HG03045 (cell line): ENCODE results near the gene TNP1.

Experiments used
- ATAC-seq: cut with Tn5 transposase; IDR thresholded peaks from one replicate; pipeline ENCODE4 v1.9.1; 2021; ENCODE audit warnings: mild to moderate bottlenecking, moderate library complexity; ENCODE audit not compliant: unreplicated experiment

The TNP1 gene

DNA sequence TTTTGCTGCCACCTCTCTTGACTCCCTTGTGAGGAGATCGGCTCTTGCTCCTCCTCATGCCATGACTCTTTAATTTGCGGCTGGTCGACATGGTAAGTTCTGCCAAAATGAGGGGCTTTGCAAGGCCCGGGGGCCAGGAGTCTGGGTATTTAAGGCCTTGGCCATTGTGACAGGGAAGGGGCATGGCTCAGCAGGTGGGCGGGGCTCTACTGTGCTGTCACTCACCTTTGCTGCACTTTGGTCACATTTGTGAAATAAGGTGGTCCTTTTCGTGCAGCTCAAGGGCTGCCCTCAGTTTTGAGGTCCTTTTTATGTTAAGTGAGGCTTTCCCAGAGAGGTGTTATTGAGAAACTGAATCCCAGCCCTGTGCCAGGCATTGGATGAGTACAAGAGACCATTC, at the start of gene TNP1:
Gene TNP1 (minus strand): TSS at position 121 of the 400 bp plus-strand sequence. CDS start 30 bp downstream, at position 91.
- ATAC-seq: no peak

DNA sequence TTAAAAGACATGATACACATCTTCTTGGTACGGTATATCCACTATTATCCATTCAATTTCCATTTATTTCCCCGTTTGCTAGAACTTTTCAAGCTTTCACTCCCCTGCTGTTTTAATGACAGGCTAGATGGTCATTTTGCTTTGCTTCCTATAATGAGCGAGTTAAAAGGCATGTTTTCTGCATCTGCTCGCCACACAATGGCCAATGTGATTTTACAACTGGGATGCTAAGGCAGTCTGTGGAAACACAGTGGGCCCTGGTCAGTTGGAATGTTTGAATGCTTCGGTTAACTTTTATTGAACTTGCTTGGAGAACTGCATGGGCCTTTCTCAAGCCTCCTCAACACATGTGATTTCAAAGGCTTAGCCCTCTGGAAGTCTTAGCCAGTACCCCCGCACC, 48.4 kb upstream of the TNP1 start:
- ATAC-seq: no peak

GRCh38 chr2:216905649-216906329, 45.9 kb upstream of the TNP1 start:
- ATAC-seq: no peak

- no peak for ATAC-seq
Observed at GRCh38 chr2:216904974-216905373, 45.1 kb upstream of the TNP1 start.

GRCh38 chr2:216904554-216904953, 44.7 kb upstream of the TNP1 start:
- no peak for ATAC-seq

- no peak for ATAC-seq
Observed at GRCh38 chr2:216903470-216903869, 43.6 kb upstream of the TNP1 start.

GRCh38 chr2:216901273-216901672, 41.4 kb upstream of the TNP1 start:
- ATAC-seq: no peak

DNA sequence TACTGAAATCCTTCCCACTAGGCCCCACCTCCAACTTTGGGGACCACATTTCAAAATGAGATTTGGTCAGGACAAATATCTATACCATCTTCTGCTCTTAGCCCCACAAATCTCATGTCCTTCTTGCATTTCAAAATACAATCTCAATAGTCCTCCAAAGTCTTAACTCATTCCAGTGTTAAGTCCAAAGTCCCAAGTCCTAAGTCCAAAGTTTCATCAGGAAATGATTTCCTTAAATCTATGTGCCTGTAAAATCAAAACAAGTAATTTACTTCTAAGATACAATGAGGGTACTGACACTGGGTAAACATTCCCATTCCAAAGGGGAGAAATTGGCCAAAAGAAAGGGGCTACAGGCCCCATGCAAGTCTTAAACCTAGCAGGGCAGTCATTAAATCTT, 40.5 kb upstream of the TNP1 start:
- no peak for ATAC-seq

DNA sequence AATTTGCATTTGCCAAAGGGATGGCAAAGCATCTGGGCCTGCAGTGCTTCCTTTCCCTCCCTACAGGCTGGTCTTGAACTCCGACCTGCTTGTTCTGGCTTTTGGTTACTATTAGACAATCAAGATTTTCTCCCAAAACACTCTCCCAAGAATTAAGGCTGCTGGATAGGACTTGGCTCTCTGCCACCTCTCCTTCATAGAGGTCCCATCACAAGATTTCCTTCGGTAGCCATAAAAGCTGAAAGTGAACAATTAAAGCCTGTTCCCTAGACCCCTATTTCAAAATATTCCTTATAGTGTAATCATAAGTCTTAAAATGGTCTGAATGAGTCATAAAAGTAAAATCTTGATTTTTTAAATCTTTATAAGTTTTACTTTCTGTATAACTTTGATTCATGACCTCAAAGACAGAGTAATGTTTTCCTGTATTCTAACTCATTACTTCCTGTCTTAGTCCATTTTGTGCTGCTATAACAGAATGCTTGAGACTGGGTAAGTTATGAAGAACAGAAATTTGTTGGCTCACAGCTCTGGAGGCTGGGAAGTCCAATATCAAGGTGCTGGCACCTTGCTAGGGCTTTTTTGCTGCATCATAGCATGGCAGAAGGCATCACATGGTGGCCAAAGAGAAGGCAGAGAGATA, 37.8 kb upstream of the TNP1 start:
- ATAC-seq: no peak

DNA sequence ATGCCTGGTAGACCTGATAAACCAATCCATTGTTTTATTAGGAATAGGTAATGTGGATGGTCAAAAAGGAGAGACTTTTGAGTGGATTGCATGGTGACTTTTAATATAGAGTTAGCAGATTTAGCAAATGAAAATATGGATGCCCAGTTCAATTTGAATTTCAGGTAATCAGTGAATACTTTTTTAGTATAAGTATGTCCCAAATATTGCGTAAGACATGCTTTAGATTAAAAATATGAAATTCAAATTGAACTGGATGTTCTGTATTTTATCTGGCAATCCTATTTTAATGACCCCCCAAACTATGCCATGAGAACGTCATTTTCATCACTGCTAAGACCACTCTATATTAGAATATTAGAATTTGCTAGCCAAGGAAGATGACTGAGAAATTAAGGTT, 30.3 kb upstream of the TNP1 start:
- ATAC-seq: no peak

- ATAC-seq: no peak
Observed at GRCh38 chr2:216888887-216889622, 29.2 kb upstream of the TNP1 start.

GRCh38 chr2:216888081-216888480, 28.2 kb upstream of the TNP1 start:
- no peak for ATAC-seq

GRCh38 chr2:216887138-216887537, 27.3 kb upstream of the TNP1 start:
- no peak for ATAC-seq

- ATAC-seq: no peak
Observed at GRCh38 chr2:216885117-216885553, 25.3 kb upstream of the TNP1 start.

DNA sequence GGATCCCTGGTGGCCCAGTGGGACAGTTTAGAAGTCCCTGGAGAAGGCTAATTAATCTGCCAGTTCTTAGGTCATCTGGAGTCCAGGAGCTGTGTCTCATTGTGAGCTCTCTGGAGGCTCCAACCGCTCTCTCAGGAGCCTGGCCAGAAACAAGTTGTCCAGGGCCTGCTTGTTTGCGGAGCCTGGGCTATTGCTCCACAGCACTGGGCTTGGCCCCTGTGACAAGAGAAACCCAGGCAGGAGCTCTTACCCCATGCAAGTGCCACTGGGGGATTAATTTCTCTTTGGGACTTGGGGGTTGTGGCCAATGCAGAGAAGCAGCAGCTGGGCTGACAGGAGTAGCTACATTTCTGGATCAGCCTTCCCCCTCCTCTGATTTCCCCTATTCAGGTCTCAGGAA, 24.5 kb upstream of the TNP1 start:
- ATAC-seq: no peak

DNA sequence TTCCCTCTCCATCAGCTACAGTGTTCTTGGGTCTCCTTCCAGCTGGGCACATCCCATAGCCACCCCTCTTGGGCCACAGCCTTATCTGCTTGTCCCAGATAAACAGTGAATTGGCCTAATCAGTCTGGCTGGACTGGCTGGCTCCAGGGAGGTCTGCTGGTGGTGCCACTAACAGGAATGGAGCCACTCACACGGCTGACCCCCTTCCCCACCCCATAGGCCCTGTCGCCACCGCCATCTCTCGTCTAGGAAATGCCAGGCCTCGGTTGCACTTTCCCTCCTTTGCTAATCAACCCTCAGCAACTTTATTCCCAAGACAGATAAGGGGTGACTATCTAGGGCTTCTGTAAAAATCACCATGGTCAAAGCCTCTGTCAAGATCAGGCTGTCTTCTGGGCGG, 23.0 kb upstream of the TNP1 start:
- ATAC-seq: no peak

- ATAC-seq: no peak
Observed at GRCh38 chr2:216881411-216881810, 21.5 kb upstream of the TNP1 start.

DNA sequence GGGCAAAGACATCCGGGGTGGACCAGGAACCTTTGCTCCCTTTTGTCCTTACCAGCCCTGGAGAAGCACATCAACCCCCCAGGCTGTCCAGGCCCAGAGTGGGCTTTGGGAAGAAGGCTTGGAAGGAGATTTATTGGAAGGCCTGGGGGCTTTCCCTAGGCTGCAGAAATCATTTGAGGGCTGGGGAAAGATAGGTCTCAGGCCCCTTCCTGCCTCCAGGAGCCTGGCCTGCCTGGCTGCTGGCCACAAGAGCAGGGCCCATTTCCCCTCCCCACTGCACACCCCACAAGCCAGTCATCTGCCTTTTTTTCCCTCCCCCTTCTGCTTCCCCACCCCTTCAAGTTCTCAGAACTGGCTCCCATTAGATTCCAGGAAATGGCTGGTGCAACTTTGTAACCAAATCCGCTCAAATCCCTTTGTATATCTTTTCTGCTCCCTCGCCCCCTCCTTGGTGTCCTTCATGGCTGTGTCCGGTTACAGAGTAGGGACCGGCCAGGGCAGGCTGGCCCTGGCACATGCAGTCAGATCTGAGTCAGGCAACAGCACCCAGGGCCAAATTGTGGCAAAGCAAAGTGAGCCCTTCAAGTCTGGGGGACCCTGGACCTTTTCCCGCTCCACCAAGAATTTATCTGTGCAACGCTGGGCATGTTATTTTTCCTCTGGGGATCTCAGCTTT, 20.8 kb upstream of the TNP1 start:
- ATAC-seq: no peak

- no peak for ATAC-seq
Observed at GRCh38 chr2:216879727-216880508, 20.1 kb upstream of the TNP1 start.

- no peak for ATAC-seq
Observed at GRCh38 chr2:216878072-216878471, 18.2 kb upstream of the TNP1 start.

DNA sequence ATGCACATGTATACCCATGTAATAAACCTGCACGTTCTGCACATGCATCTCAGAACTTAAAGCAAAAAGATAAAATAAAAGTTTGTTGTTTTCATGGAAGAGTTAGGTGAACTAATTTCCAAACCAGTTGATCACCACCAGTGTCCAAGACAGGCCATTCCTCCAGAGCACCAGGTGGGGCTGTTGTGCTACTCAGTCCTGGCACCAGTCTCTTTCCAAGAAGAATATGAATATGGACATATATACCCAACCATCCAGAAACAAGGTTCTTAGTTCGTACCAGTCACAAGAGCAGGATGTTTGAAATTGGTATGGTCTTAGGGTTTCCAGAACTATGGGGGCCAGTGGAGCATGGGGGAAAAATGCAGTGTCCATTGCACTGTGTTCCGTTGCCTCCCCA, 17.2 kb upstream of the TNP1 start:
- no peak for ATAC-seq
